ENCODE measurements around the gene WDR45B.

Gene WDR45B

GRCh38 chr17:82665217-82665616, 17.0 kb upstream of the WDR45B start:
- Histone ChIP-seq H3K9me3 (ENCODE audit: control insufficient read depth in 2 of 2, low read length in 2 of 2) (no peaks in the 10 kb centered on the region), H3K27ac (ENCODE audit: low read length) (no peak overlapping the region), H3K9ac (ENCODE audit: low read length in 2 of 2) (no peak overlapping the region)

DNA sequence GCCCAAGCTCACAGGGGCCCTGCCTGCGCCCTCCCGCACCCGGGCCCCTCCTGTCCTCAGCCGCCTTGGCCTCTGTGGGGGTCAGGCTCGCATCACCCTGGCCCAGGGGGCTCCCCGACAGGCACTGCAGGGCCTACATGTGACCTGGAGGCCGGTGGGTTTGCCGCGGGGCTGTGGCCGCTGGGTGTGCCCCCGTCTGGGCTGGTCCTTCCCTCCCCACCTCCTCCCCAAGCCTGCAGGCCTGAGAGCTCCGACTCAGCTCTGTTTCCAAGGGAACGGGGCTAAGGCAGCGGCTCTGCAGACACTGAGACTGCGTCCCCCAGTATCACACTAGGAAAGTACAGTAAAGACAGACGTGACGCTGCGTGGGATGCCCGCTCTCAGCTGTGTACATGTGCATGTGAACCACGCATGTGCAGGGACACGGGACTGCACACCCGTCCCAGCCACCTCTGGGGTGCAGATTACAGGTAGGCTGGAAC, 16.5 kb upstream of the WDR45B start:
- H3K9ac ChIP-seq (ENCODE audit: low read length in 2 of 2): no peak overlapping the region
- H3K27ac ChIP-seq (ENCODE audit: low read length): no peak overlapping the region

More at GRCh38 chr17:82665217-82665616, 17.0 kb upstream of the WDR45B start:
- Histone ChIP-seq H3K27me3 (ENCODE audit: control insufficient read depth in 1 of 2, insufficient read depth in 2 of 2, low read length in 2 of 2) (no peaks in the 10 kb centered on the region), H3K36me3 (ENCODE audit: control insufficient read depth in 2 of 2, insufficient read depth in 2 of 2, low read length in 2 of 2) (peaks cover 5 to 9% of the 10 kb centered on the region in 2 donors), H3K4me3 (ENCODE audit: low read length in 2 of 2) (no peak overlapping the region), H3K4me1 (ENCODE audit: control insufficient read depth, insufficient read depth, low read length) (no peaks in the 10 kb centered on the region)

GRCh38 chr17:82664276-82664575, 16.0 kb upstream of the WDR45B start:
- no peaks in the 10 kb centered on the region for H3K4me1 ChIP-seq (ENCODE audit: control insufficient read depth, insufficient read depth, low read length)
- H3K27ac ChIP-seq (ENCODE audit: low read length): no peak overlapping the region
- no peaks in the 10 kb centered on the region for H3K27me3 ChIP-seq (ENCODE audit: control insufficient read depth in 1 of 2, insufficient read depth in 2 of 2, low read length in 2 of 2)
- no peak overlapping the region for H3K4me3 ChIP-seq (ENCODE audit: low read length in 2 of 2)
- no peak overlapping the region for H3K9ac ChIP-seq (ENCODE audit: low read length in 2 of 2)
- H3K36me3 ChIP-seq (ENCODE audit: control insufficient read depth in 2 of 2, insufficient read depth in 2 of 2, low read length in 2 of 2): peaks cover 12 to 13% of the 10 kb centered on the region in 2 donors
- H3K9me3 ChIP-seq (ENCODE audit: control insufficient read depth in 2 of 2, low read length in 2 of 2): no peaks in the 10 kb centered on the region

More for the DNA sequence above, 16.5 kb upstream of the WDR45B start:
- no peaks in the 10 kb centered on the region for H3K27me3 ChIP-seq (ENCODE audit: control insufficient read depth in 1 of 2, insufficient read depth in 2 of 2, low read length in 2 of 2)
- peaks cover 9 to 10% of the 10 kb centered on the region in 2 donors for H3K36me3 ChIP-seq (ENCODE audit: control insufficient read depth in 2 of 2, insufficient read depth in 2 of 2, low read length in 2 of 2)
- no peaks in the 10 kb centered on the region for H3K9me3 ChIP-seq (ENCODE audit: control insufficient read depth in 2 of 2, low read length in 2 of 2)
- H3K4me1 ChIP-seq (ENCODE audit: control insufficient read depth, insufficient read depth, low read length): no peaks in the 10 kb centered on the region
- no peak overlapping the region for H3K4me3 ChIP-seq (ENCODE audit: low read length in 2 of 2)

DNA sequence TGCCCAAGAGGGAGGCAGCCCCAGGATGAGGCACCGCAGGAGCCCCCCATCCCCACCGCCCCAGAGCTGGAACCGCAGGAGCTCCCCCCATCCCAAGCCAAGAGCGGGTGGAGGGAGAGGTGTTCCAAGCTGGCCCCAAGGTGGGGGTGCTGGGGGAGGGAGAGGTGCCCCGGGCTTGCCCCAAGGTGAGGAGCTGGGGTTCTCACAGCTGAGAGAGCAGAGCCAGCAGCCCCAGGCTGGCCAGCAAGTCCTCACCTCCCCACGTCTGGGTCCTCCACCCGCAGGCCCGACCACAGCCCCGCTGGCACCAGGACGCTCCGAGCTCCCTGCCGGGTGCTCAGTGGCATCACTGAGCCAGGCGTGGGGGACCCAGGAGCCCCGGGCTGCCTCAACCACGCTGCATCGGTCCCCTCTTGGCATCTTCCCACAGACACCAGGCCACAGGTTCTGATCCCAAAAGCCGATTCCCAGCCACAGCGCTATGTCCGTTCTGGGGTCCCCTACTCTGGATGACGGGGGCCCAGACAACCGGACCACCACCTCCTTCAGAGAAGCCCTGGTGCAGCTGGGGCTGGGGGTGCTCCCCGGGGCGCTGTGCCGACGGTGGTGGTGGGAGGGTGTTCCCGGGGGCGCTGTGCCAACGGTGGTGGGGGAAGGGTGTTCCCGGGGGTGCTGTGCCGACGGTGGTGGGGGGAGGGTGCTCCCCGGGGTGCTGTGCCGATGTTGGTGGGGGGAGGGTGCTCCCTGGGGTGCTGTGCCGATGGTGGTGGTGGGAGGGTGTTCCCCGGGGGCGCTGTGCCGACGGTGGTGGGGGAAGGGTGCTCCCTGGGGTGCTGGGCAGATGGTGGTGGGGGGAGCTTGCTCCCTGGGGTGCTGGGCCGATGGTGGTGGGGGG, 15.4 kb upstream of the WDR45B start:
- Histone ChIP-seq H3K9me3 (ENCODE audit: control insufficient read depth in 2 of 2, low read length in 2 of 2) (no peaks in the 10 kb centered on the region), H3K9ac (ENCODE audit: low read length in 2 of 2) (no peak overlapping the region), H3K4me1 (ENCODE audit: control insufficient read depth, insufficient read depth, low read length) (no peaks in the 10 kb centered on the region), H3K27ac (ENCODE audit: low read length) (no peak overlapping the region), H3K4me3 (ENCODE audit: low read length in 2 of 2) (no peak overlapping the region), H3K36me3 (ENCODE audit: control insufficient read depth in 2 of 2, insufficient read depth in 2 of 2, low read length in 2 of 2) (peaks cover 12 to 19% of the 10 kb centered on the region in 2 donors), H3K27me3 (ENCODE audit: control insufficient read depth in 1 of 2, insufficient read depth in 2 of 2, low read length in 2 of 2) (no peaks in the 10 kb centered on the region)

DNA sequence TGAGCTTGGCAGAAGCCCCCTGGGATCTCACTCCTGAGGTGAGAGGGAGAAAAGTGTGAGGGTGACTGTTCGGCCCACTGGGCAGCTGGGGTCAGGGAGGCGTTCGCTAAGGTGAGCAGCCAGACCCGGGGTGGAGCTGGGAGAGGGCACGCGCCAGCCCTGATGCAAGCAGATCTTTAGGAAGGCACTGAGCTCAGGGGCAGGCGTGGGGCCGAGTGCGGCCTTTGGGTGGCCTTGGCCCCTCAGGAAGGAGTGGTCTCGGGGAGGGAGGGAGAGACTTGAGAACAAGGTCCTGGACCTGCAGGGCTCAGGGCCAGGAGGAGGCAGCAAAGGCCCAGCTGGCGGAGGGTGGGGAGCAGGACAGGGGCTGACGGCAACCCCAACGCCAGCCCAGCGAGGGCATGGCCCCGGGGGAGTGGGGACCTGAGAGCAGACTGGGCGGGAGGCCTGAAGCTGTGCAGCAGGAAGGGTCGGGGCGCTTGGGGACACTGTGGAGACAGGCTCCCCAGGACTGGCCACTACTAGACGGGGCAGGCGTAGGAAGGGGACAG, 14.5 kb upstream of the WDR45B start:
- Histone ChIP-seq H3K27me3 (ENCODE audit: control insufficient read depth in 1 of 2, insufficient read depth in 2 of 2, low read length in 2 of 2) (no peaks in the 10 kb centered on the region), H3K4me1 (ENCODE audit: control insufficient read depth, insufficient read depth, low read length) (no peaks in the 10 kb centered on the region), H3K9me3 (ENCODE audit: control insufficient read depth in 2 of 2, low read length in 2 of 2) (no peaks in the 10 kb centered on the region), H3K9ac (ENCODE audit: low read length in 2 of 2) (no peak overlapping the region), H3K36me3 (ENCODE audit: control insufficient read depth in 2 of 2, insufficient read depth in 2 of 2, low read length in 2 of 2) (peaks cover 15 to 21% of the 10 kb centered on the region in 2 donors), H3K27ac (ENCODE audit: low read length) (no peak overlapping the region), H3K4me3 (ENCODE audit: low read length in 2 of 2) (no peak overlapping the region)

GRCh38 chr17:82661717-82662683, 13.8 kb upstream of the WDR45B start:
- Histone ChIP-seq H3K36me3 (ENCODE audit: control insufficient read depth in 2 of 2, insufficient read depth in 2 of 2, low read length in 2 of 2) (peaks cover 15 to 25% of the 10 kb centered on the region in 2 donors), H3K9ac (ENCODE audit: low read length in 2 of 2) (no peak overlapping the region), H3K27ac (ENCODE audit: low read length) (no peak overlapping the region), H3K9me3 (ENCODE audit: control insufficient read depth in 2 of 2, low read length in 2 of 2) (no peaks in the 10 kb centered on the region), H3K4me3 (ENCODE audit: low read length in 2 of 2) (no peak overlapping the region), H3K27me3 (ENCODE audit: control insufficient read depth in 1 of 2, insufficient read depth in 2 of 2, low read length in 2 of 2) (no peaks in the 10 kb centered on the region), H3K4me1 (ENCODE audit: control insufficient read depth, insufficient read depth, low read length) (no peaks in the 10 kb centered on the region)

GRCh38 chr17:82659886-82660285, 11.6 kb upstream of the WDR45B start:
- peaks cover 15 to 27% of the 10 kb centered on the region in 2 donors for H3K36me3 ChIP-seq (ENCODE audit: control insufficient read depth in 2 of 2, insufficient read depth in 2 of 2, low read length in 2 of 2)
- no peaks in the 10 kb centered on the region for H3K9me3 ChIP-seq (ENCODE audit: control insufficient read depth in 2 of 2, low read length in 2 of 2)
- no peak overlapping the region for H3K9ac ChIP-seq (ENCODE audit: low read length in 2 of 2)
- H3K4me1 ChIP-seq (ENCODE audit: control insufficient read depth, insufficient read depth, low read length): no peaks in the 10 kb centered on the region
- no peaks in the 10 kb centered on the region for H3K27me3 ChIP-seq (ENCODE audit: control insufficient read depth in 1 of 2, insufficient read depth in 2 of 2, low read length in 2 of 2)
- no peak overlapping the region for H3K4me3 ChIP-seq (ENCODE audit: low read length in 2 of 2)
- H3K27ac ChIP-seq (ENCODE audit: low read length): no peak overlapping the region

DNA sequence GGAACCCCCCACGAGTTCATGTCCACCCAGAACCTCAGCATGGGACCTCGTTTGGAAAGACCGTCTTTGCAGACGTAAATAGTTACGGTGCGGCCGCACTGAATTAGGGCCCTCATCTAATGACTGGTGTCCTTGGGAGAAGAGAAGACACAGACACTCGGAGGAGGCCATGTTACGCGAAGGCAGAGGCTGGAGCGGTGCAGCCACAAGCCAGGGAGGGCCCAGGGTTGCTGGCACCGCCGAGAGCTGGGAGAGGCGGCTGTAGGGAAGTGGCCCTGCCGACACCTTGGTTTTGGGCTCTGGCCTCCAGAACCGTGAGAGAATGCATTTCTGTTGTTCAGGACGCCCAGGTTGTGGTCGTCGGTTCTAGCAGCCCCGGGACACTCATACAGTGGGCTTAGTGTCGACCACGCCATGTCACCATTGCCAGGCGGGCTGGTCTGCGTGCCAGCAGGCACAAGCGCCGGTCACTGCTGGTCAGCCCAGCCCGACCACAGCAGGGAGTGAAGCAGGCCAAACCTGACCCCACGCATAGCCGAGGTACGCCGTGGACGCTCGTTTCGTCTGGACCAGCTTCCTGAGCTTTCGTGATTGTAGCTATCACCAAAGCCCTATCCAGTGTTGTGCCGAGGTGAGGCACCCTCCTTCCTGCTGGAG, 10.7 kb upstream of the WDR45B start:
- no peak overlapping the region for H3K27ac ChIP-seq (ENCODE audit: low read length)
- peaks cover 15 to 27% of the 10 kb centered on the region in 2 donors for H3K36me3 ChIP-seq (ENCODE audit: control insufficient read depth in 2 of 2, insufficient read depth in 2 of 2, low read length in 2 of 2)
- no peaks in the 10 kb centered on the region for H3K27me3 ChIP-seq (ENCODE audit: control insufficient read depth in 1 of 2, insufficient read depth in 2 of 2, low read length in 2 of 2)
- no peaks in the 10 kb centered on the region for H3K9me3 ChIP-seq (ENCODE audit: control insufficient read depth in 2 of 2, low read length in 2 of 2)
- no peak overlapping the region for H3K9ac ChIP-seq (ENCODE audit: low read length in 2 of 2)
- no peaks in the 10 kb centered on the region for H3K4me1 ChIP-seq (ENCODE audit: control insufficient read depth, insufficient read depth, low read length)
- no peak overlapping the region for H3K4me3 ChIP-seq (ENCODE audit: low read length in 2 of 2)

DNA sequence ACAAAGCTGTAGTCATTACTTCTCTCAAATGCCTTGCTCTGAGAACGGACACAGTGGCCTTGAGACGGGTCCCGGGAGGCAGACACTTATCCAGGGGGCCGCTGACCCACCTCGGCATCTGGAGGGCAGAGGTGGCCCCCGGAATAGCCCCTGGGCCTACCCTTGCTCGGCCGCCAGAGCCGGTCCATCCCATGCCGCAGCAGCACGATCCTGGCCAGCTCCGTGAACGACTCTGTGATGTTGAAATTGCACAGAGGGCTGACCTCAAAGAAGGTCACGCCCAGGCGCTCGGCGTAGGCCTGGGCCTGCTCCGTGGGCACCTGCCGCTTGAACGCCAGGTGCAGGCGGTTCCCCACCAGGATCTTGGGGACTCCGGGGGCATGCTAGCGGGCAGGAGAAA, 10.1 kb upstream of the WDR45B start:
- H3K9me3 ChIP-seq (ENCODE audit: control insufficient read depth in 2 of 2, low read length in 2 of 2): no peaks in the 10 kb centered on the region
- H3K4me1 ChIP-seq (ENCODE audit: control insufficient read depth, insufficient read depth, low read length): no peaks in the 10 kb centered on the region
- peaks cover 15 to 27% of the 10 kb centered on the region in 2 donors for H3K36me3 ChIP-seq (ENCODE audit: control insufficient read depth in 2 of 2, insufficient read depth in 2 of 2, low read length in 2 of 2)
- H3K9ac ChIP-seq (ENCODE audit: low read length in 2 of 2): no peak overlapping the region
- H3K27me3 ChIP-seq (ENCODE audit: control insufficient read depth in 1 of 2, insufficient read depth in 2 of 2, low read length in 2 of 2): no peaks in the 10 kb centered on the region
- H3K27ac ChIP-seq (ENCODE audit: low read length): no peak overlapping the region
- no peak overlapping the region for H3K4me3 ChIP-seq (ENCODE audit: low read length in 2 of 2)

GRCh38 chr17:82657926-82658325, 9.7 kb upstream of the WDR45B start:
- no peak overlapping the region for H3K27ac ChIP-seq (ENCODE audit: low read length)
- no peaks in the 10 kb centered on the region for H3K27me3 ChIP-seq (ENCODE audit: control insufficient read depth in 1 of 2, insufficient read depth in 2 of 2, low read length in 2 of 2)
- H3K36me3 ChIP-seq (ENCODE audit: control insufficient read depth in 2 of 2, insufficient read depth in 2 of 2, low read length in 2 of 2): peaks cover 15 to 27% of the 10 kb centered on the region in 2 donors
- H3K4me1 ChIP-seq (ENCODE audit: control insufficient read depth, insufficient read depth, low read length): no peaks in the 10 kb centered on the region
- H3K9ac ChIP-seq (ENCODE audit: low read length in 2 of 2): no peak overlapping the region
- no peaks in the 10 kb centered on the region for H3K9me3 ChIP-seq (ENCODE audit: control insufficient read depth in 2 of 2, low read length in 2 of 2)
- no peak overlapping the region for H3K4me3 ChIP-seq (ENCODE audit: low read length in 2 of 2)
